ENCODE data around the gene SHISAL2A. TPM values are rescaled to one million over a fixed set of nuclear protein-coding genes. Genes with fewer than 3 reads are reported as not detected.

SHISAL2A gene
- total and polyA plus RNA-seq, 2 of the 13 experiments (the other 11 are each of a cell fraction or from before 2014, with no cell fraction given) = not detected

DNA sequence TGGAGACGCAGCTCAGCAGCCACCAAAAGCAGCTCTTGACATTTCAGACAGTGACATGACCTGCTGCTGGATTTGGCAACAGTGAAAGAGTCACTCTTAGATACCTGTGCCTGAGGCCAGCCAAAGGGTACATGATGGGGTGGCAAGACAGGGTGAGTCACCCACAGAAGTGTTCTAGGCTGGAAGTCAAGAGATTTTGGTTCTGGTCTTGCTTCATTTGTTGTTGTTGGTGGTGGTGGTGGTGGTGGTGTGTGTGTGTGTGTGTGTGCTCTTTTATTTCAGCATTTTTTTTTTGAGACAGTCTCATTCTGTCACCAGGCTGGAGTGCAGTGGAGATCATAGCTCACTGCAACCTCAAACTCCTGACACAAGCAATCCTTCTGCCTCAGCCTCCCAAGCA, 25.8 kb downstream of the SHISAL2A start:
- in situ Hi-C loops (cut with HindIII; ENCODE audit: extremely low pct_ligation_motif_present, low pct_unique_long_range_greater_than_20kb) = no loop called here

DNA sequence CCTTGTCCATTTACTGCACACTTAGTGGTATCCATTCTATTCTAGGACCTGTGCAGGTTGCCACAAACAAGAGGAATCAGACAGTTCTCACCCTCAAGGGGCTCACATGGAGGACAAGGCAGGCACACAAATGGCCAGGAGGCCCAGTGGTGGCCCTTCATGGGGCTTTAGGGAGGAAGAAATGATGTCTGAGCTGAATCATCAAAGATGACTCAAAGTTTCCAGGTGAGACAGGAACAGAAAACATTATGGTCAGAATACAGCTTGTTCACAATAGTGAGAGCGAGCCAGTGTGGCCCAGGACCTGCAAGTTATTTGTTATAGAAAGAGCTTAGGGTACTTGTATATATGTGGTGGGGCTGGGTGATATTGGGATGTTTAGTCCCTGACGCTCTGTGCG, 26.4 kb downstream of the SHISAL2A start:
- Histone ChIP-seq H3K4me1 (ENCODE audit: insufficient read depth, low read length) (peaks cover 13% of the 10 kb centered on the region), H3K27me3 (ENCODE audit: control insufficient read depth in 1 of 2, insufficient read depth in 2 of 2, low read length in 2 of 2) (peaks cover 0 to 2% of the 10 kb centered on the region in 2 experiments; a peak in 1 of 5 replicates), H3K79me2 (ENCODE audit: insufficient read depth, low read length) (no peaks in the 10 kb centered on the region), H3K4me3 (replicated peaks in 1 of 3; ENCODE audit: insufficient read depth in 1 of 3, low read depth in 2 of 3, low read length in 3 of 3) (no peak overlapping the region), H3K9me3 (ENCODE audit: low read length) (no peaks in the 10 kb centered on the region), H3K27ac (ENCODE audit: extremely low read length, insufficient read depth, low read length) (no peak overlapping the region), H3K9ac (ENCODE audit: insufficient read depth, low read depth, low read length) (no peak overlapping the region), H2AFZ (ENCODE audit: low read length) (no peak overlapping the region), H4K20me1 (ENCODE audit: insufficient read depth, low read length) (no peaks in the 10 kb centered on the region), H3K36me3 (replicated peaks in 1 of 2; ENCODE audit: control insufficient read depth in 1 of 2, insufficient read depth in 2 of 2, low read length in 2 of 2) (no peaks in the 10 kb centered on the region), H3K4me2 (ENCODE audit: low read depth, low read length) (no peak overlapping the region)
- in situ Hi-C loops (cut with HindIII; ENCODE audit: extremely low pct_ligation_motif_present, low pct_unique_long_range_greater_than_20kb) (no loop called here), intact Hi-C loops (cut with micrococcal nuclease; ENCODE audit: unreplicated experiment) (loop anchor here (10.0 kb wide), 1 partner anchor 55 kb away; the partner anchor contains the start of gene GPX7)
- no TSS peak for BruUV-seq (replicated peaks)
- ChIA-PET CTCF (ENCODE audit: low intra/inter-chr PET ratio, low total read pairs) (no interaction called here), POLR2A (no interaction called here)
- no peak for FAIRE-seq
- no peak for DNase-seq (ENCODE audit: low spot score)
- ATAC-seq = no peak
- WGBS (ENCODE audit: low lambda C conversion rate) = 76% methylated on average over 3 of the region's 3 CpGs
- TF ChIP-seq NFKB2 (CRISPR knock-in tag; IDR thresholded peaks at IDR 0.05; ENCODE audit: borderline replicate concordance) = no peak
- no peak for TF ChIP-seq SRF (IDR thresholded peaks at IDR 0.05; ENCODE audit: low read depth, low read length)
- no peak for TF ChIP-seq WIZ (CRISPR knock-in tag; IDR thresholded peaks at IDR 0.05)
- no peak for TF ChIP-seq CAMTA2 (CRISPR knock-in tag; IDR thresholded peaks at IDR 0.05; ENCODE audit: borderline replicate concordance)
- TF ChIP-seq PITX1 (CRISPR knock-in tag; IDR thresholded peaks at IDR 0.05) = no peak
- TF ChIP-seq ZNF101 (CRISPR knock-in tag; IDR thresholded peaks at IDR 0.05; ENCODE audit: borderline replicate concordance, low read depth) = no peak
- TF ChIP-seq FOXJ3 (CRISPR knock-in tag; IDR thresholded peaks at IDR 0.05; ENCODE audit: borderline replicate concordance) = no peak
- TF ChIP-seq RXRB (CRISPR knock-in tag; IDR thresholded peaks at IDR 0.05; ENCODE audit: borderline replicate concordance) = no peak
- TF ChIP-seq ZNF850 (CRISPR knock-in tag; conservative IDR thresholded peaks at IDR 0.05) = no peak
- no peak for TF ChIP-seq PAX8 (CRISPR knock-in tag; IDR thresholded peaks at IDR 0.05; ENCODE audit: borderline replicate concordance)
- TF ChIP-seq, protein P1, sequence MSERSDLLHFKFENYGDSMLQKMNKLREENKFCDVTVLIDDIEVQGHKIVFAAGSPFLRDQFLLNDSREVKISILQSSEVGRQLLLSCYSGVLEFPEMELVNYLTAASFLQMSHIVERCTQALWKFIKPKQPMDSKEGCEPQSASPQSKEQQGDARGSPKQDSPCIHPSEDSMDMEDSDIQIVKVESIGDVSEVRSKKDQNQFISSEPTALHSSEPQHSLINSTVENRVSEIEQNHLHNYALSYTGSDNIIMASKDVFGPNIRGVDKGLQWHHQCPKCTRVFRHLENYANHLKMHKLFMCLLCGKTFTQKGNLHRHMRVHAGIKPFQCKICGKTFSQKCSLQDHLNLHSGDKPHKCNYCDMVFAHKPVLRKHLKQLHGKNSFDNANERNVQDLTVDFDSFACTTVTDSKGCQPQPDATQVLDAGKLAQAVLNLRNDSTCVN (CRISPR knock-in tag; IDR thresholded peaks at IDR 0.05; ENCODE audit: borderline replicate concordance) = no peak
- TF ChIP-seq SNRNP70 (IDR thresholded peaks at IDR 0.05; ENCODE audit: low read depth, low read length) = no peak
- no peak for TF ChIP-seq NR1H2 (CRISPR knock-in tag; IDR thresholded peaks at IDR 0.05; ENCODE audit: borderline replicate concordance, low read depth)
- no peak for TF ChIP-seq ELF3 (CRISPR knock-in tag; IDR thresholded peaks at IDR 0.05)
- TF ChIP-seq IRX3 (CRISPR knock-in tag; IDR thresholded peaks at IDR 0.05; ENCODE audit: borderline replicate concordance, low read depth) = no peak
- TF ChIP-seq REL (CRISPR knock-in tag; conservative IDR thresholded peaks at IDR 0.05) = no peak

More for the DNA sequence above, 25.8 kb downstream of the SHISAL2A start:
- ChIA-PET POLR2A (no interaction called here), CTCF (ENCODE audit: low intra/inter-chr PET ratio, low total read pairs) (no interaction called here)
- no peak for ATAC-seq
- BruUV-seq (replicated peaks) = no TSS peak
- Histone ChIP-seq H3K9me3 (ENCODE audit: low read length) (no peaks in the 10 kb centered on the region), H3K4me3 (replicated peaks in 1 of 3; ENCODE audit: insufficient read depth in 1 of 3, low read depth in 2 of 3, low read length in 3 of 3) (no peak overlapping the region), H3K79me2 (ENCODE audit: insufficient read depth, low read length) (no peaks in the 10 kb centered on the region), H4K20me1 (ENCODE audit: insufficient read depth, low read length) (no peaks in the 10 kb centered on the region), H3K4me1 (ENCODE audit: insufficient read depth, low read length) (peaks cover 16% of the 10 kb centered on the region), H3K9ac (ENCODE audit: insufficient read depth, low read depth, low read length) (no peak overlapping the region), H3K27ac (ENCODE audit: extremely low read length, insufficient read depth, low read length) (no peak overlapping the region), H3K4me2 (ENCODE audit: low read depth, low read length) (no peak overlapping the region), H3K27me3 (ENCODE audit: control insufficient read depth in 1 of 2, insufficient read depth in 2 of 2, low read length in 2 of 2) (peaks cover 0 to 2% of the 10 kb centered on the region in 2 experiments; a peak in 1 of 5 replicates), H3K36me3 (replicated peaks in 1 of 2; ENCODE audit: control insufficient read depth in 1 of 2, insufficient read depth in 2 of 2, low read length in 2 of 2) (no peaks in the 10 kb centered on the region), H2AFZ (ENCODE audit: low read length) (no peak overlapping the region)
- WGBS (ENCODE audit: low lambda C conversion rate) = 6% methylated on average over 1 of the region's 1 CpG
- TF ChIP-seq, protein P2, sequence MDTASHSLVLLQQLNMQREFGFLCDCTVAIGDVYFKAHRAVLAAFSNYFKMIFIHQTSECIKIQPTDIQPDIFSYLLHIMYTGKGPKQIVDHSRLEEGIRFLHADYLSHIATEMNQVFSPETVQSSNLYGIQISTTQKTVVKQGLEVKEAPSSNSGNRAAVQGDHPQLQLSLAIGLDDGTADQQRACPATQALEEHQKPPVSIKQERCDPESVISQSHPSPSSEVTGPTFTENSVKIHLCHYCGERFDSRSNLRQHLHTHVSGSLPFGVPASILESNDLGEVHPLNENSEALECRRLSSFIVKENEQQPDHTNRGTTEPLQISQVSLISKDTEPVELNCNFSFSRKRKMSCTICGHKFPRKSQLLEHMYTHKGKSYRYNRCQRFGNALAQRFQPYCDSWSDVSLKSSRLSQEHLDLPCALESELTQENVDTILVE (CRISPR knock-in tag; IDR thresholded peaks at IDR 0.05) = no peak
- TF ChIP-seq HNRNPH1 (optimal IDR thresholded peaks at IDR 0.05; ENCODE audit: low read depth, low read length) (no peak), NRL (CRISPR knock-in tag; IDR thresholded peaks at IDR 0.05; ENCODE audit: borderline replicate concordance) (no peak)
- FAIRE-seq = no peak
- no peak for DNase-seq (ENCODE audit: low spot score)
- intact Hi-C loops (cut with micrococcal nuclease; ENCODE audit: unreplicated experiment) = loop anchor here (10.0 kb wide), 1 partner anchor 54 kb away; the partner anchor contains the start of gene GPX7

All from HepG2 (cell line).